Fibroblast of mammary gland (primary cell): ENCODE results near the gene CRIM1.

Experiments
- DNase-seq: peaks from one replicate; pipeline ENCODE4 v3.0.0-alpha.2; 2010; ENCODE audit warnings: low read depth
- H3K4me3 ChIP-seq: 2 replicates; pipeline ENCODE4 v1.5.1; 2011; ENCODE audit warnings: low read depth, mild to moderate bottlenecking, low read length, moderate library complexity; ENCODE audit not compliant: control insufficient read depth
- TF ChIP-seq, protein P1 (sequence below): conservative IDR thresholded peaks from 2 replicates; pipeline ENCODE4 v1.5.1; 2011; ENCODE audit warnings: low read depth, low read length, inconsistent platforms; ENCODE audit not compliant: control insufficient read depth, insufficient read depth

CRIM1 gene

DNA sequence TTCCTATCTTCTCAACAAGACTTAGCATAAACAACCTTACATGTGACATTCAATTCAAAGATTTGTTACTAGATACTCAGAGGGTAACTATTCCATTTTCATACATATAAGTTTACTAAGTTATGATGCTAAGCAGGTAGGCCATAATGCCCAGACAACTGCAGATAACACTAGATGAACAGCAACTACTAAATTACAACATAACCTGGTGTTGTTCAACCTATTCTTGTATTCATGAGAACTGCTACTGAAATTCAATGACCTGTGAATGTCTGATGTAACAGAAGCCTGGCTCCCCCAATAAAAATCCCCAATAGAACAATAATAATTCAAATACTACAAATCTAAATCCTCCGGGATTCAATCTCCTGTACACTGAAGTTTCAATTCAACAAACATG, 217.6 kb downstream of the CRIM1 start:
- TF ChIP-seq, protein P1, sequence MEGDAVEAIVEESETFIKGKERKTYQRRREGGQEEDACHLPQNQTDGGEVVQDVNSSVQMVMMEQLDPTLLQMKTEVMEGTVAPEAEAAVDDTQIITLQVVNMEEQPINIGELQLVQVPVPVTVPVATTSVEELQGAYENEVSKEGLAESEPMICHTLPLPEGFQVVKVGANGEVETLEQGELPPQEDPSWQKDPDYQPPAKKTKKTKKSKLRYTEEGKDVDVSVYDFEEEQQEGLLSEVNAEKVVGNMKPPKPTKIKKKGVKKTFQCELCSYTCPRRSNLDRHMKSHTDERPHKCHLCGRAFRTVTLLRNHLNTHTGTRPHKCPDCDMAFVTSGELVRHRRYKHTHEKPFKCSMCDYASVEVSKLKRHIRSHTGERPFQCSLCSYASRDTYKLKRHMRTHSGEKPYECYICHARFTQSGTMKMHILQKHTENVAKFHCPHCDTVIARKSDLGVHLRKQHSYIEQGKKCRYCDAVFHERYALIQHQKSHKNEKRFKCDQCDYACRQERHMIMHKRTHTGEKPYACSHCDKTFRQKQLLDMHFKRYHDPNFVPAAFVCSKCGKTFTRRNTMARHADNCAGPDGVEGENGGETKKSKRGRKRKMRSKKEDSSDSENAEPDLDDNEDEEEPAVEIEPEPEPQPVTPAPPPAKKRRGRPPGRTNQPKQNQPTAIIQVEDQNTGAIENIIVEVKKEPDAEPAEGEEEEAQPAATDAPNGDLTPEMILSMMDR: no peak
- DNase-seq: no peak

DNA sequence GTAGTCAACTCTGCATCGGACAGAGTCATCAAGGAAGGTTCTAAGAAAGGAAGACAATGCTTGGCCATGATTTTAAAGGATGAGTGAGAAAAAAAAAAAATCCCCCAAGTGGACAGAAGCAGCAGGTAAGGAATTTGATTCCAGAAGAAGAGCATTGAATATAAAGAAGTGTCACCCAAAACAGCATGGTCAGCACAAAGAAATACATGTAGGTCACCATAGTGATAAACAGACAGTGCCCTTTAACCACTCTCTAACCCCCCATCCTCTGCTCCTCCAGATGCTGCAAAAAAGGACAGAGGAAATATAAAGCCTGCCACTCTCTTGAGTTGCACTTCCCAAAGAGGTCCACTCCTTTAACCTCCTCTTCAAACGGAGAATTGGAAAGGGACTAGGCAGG, 219.0 kb downstream of the CRIM1 start:
- TF ChIP-seq, protein P1: no peak
- DNase-seq: no peak
- no peak overlapping the region for H3K4me3 ChIP-seq

More for the DNA sequence above, 217.6 kb downstream of the CRIM1 start:
- H3K4me3 ChIP-seq: no peak overlapping the region

DNA sequence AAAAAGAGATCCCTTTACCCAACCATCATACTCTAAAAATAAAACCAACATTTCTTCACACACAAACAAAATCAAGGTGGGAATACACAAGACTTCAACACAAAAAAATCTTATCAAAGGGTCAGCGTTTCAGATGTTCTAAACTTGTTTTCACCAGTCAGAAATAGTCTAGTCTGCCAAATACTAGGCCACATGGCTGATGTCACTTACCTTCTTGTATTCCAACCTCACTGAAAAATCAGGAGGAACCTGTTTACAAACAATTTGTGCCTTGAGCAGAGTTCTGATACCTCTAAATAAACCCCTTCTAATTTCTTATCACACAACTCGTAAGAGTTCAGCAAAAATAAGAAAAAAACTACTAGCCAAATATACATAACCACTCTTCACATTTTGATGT, 222.3 kb downstream of the CRIM1 start:
- no peak overlapping the region for H3K4me3 ChIP-seq
- no peak for DNase-seq
- TF ChIP-seq, protein P1: no peak

DNA sequence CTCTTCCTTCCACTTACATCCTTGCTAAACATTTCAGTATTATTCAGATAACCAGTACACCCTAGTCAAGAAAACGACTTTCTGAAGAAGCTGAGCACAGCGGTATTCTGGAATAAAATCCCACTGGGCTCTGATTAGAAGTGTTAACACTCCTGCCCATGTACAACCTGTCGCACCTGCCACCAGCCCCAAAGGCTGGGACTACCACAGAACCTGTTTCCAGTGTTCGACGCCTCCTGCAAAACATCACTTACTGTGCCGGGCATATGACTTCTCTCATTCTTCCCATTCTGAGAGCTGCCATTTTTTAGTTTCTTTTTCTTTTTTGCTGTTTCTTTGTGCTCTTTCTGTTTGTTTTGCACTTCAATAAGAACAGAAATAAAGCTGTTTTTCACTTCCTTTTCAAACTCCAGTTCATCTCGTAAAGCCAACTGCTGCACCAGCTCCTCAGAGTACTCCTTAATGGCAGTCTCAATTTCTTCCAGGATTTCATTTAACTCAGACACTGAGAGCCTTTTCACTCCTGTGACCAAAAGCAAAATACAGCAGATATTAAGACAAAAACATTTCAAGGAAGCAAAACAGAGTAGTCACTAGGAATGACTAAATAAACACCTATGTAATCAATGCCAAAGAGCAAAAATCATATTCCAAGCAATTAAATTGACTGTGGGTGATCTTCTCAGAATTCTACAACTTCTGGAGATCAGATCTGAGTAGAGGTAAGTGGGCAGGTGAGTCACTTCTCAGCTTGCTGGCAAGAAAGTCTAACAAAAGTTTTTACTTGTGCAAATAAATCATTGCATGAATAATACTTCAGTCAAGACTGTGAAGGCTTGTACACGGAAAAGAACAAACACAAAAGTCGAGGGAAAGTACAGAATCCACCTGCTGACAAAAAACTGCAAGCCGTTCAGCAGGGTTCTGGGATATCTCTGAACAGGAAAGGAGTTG, 223.0 kb downstream of the CRIM1 start:
- DNase-seq: no peak
- H3K4me3 ChIP-seq: no peak overlapping the region
- TF ChIP-seq, protein P1: no peak

DNA sequence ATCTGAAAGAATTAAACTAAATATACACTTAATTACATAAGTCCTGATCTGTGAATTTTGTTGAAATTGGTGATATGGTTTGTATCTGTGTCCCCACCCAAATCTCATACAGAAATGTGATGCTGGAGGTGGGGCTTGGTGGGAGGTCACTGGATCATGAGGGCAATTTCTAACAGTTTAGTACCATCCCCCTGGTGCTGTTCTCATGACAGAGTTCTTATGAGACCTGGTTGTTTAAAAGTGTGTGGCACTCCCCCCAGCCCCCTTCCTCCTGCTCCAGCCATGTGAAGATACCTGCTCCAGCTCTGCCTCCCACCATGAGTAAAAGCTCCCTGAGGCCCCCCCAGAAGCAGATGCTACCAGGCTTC, 223.7 kb downstream of the CRIM1 start:
- DNase-seq: no peak
- H3K4me3 ChIP-seq: no peak overlapping the region
- TF ChIP-seq, protein P1: no peak

DNA sequence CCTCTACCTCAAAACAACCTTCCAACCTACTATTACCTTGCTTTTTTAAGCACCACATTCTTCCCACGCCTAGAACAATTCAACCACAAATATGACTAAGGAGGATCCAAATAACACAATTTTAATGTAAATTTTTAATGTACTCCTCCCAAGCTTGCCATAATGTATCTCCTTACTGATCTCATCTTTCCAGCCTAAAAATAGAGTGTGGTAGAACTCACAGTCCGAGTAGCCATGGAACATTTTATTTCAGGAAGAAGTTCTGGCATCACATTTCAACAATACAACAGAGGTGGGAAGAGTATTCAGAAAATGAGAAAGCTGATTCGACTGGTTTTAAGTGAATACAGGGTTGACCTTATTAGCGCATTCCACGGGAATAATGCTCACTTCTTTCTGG, 227.0 kb downstream of the CRIM1 start:
- DNase-seq: no peak
- TF ChIP-seq, protein P1: no peak
- no peak overlapping the region for H3K4me3 ChIP-seq
